HG03442 (cell line): Measurements from ENCODE around the gene LGALS3.
A peak's percentile ranks its signal among the peaks of the same experiment; 100 is the strongest.

Experiments used
- ATAC-seq: cut with Tn5 transposase; IDR thresholded peaks from one replicate; pipeline ENCODE4 v1.9.1; 2021; ENCODE audit warnings: mild to moderate bottlenecking, moderate library complexity; ENCODE audit not compliant: unreplicated experiment

LGALS3 gene

GRCh38 chr14:55180434-55180833, 51.4 kb downstream of the LGALS3 start:
- peak; percentile 95 for ATAC-seq

- no peak for ATAC-seq
Observed at GRCh38 chr14:55188686-55189295, 59.7 kb downstream of the LGALS3 start.

GRCh38 chr14:55190906-55191202, 61.8 kb downstream of the LGALS3 start:
- ATAC-seq = no peak

GRCh38 chr14:55191203-55192053, 62.4 kb downstream of the LGALS3 start, which contains the start of gene DLGAP5:
Gene DLGAP5 (minus strand): TSS chr14:55191585. CDS start chr14:55189179, 2,406 bp downstream.
- ATAC-seq = peak; percentile 97

GRCh38 chr14:55192054-55192621, 63.1 kb downstream of the LGALS3 start:
- no peak for ATAC-seq

- ATAC-seq = no peak
Observed at GRCh38 chr14:55194656-55195355, 65.8 kb downstream of the LGALS3 start.
